K562 (cell line): ENCODE measurements around the gene C1orf74.

Source experiments
- ARNT ChIP-seq, 2 experiments: fragments of 450-650 bp; IDR thresholded peaks; 2 replicates each; pipeline ENCODE4 v1.6.1; 2016; ENCODE audit warnings: mild to moderate bottlenecking in 1 of 2
- CC2D1A ChIP-seq: fragments of 450-650 bp; IDR thresholded peaks from 2 replicates; pipeline ENCODE4 v1.6.1; 2017; ENCODE audit warnings: mild to moderate bottlenecking
- HNRNPL ChIP-seq: fragments of 200-400 bp; formaldehyde crosslinking; IDR thresholded peaks from 2 replicates; pipeline ENCODE4 v1.6.1; 2017; ENCODE audit warnings: low read depth, mild to moderate bottlenecking, low read length
- POLR2A ChIP-seq: fragments of 450-650 bp; conservative IDR thresholded peaks from 2 replicates; pipeline ENCODE4 v1.6.1; 2016
- PRPF4 ChIP-seq: fragments of 200-400 bp; formaldehyde crosslinking; IDR thresholded peaks from one replicate; pipeline ENCODE4 v1.6.1; 2017; ENCODE audit warnings: low read length, low read depth, mild to moderate bottlenecking; ENCODE audit not compliant: insufficient read depth, poor library complexity, severe bottlenecking
- PTRF ChIP-seq: fragments of 450-650 bp; IDR thresholded peaks from 2 replicates; pipeline ENCODE4 v1.6.1; 2016; ENCODE audit warnings: mild to moderate bottlenecking, missing genetic modification characterization, missing compliant biosample characterization
- TARDBP ChIP-seq: fragments of 450-650 bp; IDR thresholded peaks from 2 replicates; pipeline ENCODE4 v1.6.1; 2016
- ZNF253 ChIP-seq: fragments of 250-450 bp; sonication (Bioruptor Pico); conservative IDR thresholded peaks from 2 replicates; pipeline ENCODE4 v1.6.1; 2021; ENCODE audit warnings: mild to moderate bottlenecking
- ZNF431 ChIP-seq: sonication (generic); formaldehyde crosslinking; IDR thresholded peaks from 2 replicates; pipeline ENCODE4 v1.8.0; 2022; ENCODE audit warnings: mild to moderate bottlenecking, missing genetic modification reagents
- TF ChIP-seq, protein P1 (sequence below), 3 experiments: IDR thresholded peaks in 2 of 3; conservative IDR thresholded peaks in 1 of 3; 2 replicates each; pipeline ENCODE4 v1.5.1; 2011 to 2012; ENCODE audit warnings: low read length in 3 of 3, mild to moderate bottlenecking in 3 of 3, control low read depth in 2 of 3, improper control_type of control experiment in 1 of 3, inconsistent platforms in 1 of 3, low read depth in 1 of 3, mixed read lengths in 1 of 3, moderate library complexity in 1 of 3; ENCODE audit not compliant: insufficient read depth in 2 of 3
- TF ChIP-seq, protein P2 (sequence below): sonication (generic); formaldehyde crosslinking; IDR thresholded peaks from 2 replicates; pipeline ENCODE4 v1.9.0; 2022; ENCODE audit warnings: mild to moderate bottlenecking, missing genetic modification reagents

- TF ChIP-seq POLR2A (no peak), ZNF431 (CRISPR knock-in tag) (no peak), PRPF4 (no peak), ZNF253 (CRISPR knock-in tag) (no peak), CC2D1A (no peak), TARDBP (no peak), PTRF (tag) (no peak), HNRNPL (no peak), ARNT (IDR thresholded peaks at IDR 0.05) (no peak)
- TF ChIP-seq, protein P1, sequence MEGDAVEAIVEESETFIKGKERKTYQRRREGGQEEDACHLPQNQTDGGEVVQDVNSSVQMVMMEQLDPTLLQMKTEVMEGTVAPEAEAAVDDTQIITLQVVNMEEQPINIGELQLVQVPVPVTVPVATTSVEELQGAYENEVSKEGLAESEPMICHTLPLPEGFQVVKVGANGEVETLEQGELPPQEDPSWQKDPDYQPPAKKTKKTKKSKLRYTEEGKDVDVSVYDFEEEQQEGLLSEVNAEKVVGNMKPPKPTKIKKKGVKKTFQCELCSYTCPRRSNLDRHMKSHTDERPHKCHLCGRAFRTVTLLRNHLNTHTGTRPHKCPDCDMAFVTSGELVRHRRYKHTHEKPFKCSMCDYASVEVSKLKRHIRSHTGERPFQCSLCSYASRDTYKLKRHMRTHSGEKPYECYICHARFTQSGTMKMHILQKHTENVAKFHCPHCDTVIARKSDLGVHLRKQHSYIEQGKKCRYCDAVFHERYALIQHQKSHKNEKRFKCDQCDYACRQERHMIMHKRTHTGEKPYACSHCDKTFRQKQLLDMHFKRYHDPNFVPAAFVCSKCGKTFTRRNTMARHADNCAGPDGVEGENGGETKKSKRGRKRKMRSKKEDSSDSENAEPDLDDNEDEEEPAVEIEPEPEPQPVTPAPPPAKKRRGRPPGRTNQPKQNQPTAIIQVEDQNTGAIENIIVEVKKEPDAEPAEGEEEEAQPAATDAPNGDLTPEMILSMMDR (IDR thresholded peaks at IDR 0.05 in 2 of 3, conservative IDR thresholded peaks at IDR 0.05 in 1 of 3; ENCODE audit: insufficient read depth in 2 of 3, low read depth in 1 of 3, low read length in 3 of 3), result no peak
- TF ChIP-seq, protein P2, sequence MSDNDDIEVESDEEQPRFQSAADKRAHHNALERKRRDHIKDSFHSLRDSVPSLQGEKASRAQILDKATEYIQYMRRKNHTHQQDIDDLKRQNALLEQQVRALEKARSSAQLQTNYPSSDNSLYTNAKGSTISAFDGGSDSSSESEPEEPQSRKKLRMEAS (CRISPR knock-in tag), result no peak
Observed at GRCh38 chr1:209749670-209750323, 34.6 kb downstream of the C1orf74 start.
